CD4-positive, alpha-beta T cell treated with Interleukin-15 for 1 hour (primary cell): ENCODE results near the gene JPH2.

ENCODE experiments used
- DNase-seq: peaks from one replicate; pipeline ENCODE4 v3.0.0-alpha.2; 2020

Gene JPH2

DNA sequence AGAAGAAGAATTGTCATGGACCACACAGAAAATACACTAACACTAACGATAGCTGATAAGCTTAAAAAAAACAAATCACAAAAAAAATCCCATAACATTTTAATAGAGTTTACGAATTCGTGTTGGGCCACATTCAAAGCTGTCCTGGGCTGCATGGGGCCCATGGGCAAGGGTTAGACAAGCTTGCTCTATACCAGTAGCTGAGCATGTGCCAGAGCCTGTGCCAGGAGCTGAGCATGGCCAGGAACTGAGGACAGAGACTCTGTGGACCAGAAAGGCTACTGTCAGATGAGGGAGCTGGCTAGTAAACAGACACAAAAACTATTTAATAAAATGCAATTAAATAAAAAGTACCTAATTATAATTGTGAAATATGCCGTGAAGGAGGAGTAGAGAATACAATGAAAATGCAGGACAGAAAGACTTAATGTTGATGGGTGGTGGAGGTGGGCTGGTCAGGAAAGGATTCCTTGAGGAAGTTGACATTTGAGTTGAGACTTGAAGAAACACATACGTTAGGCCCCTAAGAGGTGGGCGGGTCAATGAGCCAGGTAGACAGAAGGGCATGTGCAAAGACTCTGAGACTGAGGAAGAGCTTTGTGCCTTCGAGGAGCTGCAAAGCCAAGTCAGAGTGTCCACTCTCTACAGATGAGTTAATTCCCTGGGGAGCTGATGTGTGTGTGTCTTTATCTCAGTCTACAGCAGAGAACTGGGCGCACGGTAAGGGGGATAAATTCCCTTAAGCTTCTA, 66.1 kb downstream of the JPH2 start:
- DNase-seq, result no peak

DNA sequence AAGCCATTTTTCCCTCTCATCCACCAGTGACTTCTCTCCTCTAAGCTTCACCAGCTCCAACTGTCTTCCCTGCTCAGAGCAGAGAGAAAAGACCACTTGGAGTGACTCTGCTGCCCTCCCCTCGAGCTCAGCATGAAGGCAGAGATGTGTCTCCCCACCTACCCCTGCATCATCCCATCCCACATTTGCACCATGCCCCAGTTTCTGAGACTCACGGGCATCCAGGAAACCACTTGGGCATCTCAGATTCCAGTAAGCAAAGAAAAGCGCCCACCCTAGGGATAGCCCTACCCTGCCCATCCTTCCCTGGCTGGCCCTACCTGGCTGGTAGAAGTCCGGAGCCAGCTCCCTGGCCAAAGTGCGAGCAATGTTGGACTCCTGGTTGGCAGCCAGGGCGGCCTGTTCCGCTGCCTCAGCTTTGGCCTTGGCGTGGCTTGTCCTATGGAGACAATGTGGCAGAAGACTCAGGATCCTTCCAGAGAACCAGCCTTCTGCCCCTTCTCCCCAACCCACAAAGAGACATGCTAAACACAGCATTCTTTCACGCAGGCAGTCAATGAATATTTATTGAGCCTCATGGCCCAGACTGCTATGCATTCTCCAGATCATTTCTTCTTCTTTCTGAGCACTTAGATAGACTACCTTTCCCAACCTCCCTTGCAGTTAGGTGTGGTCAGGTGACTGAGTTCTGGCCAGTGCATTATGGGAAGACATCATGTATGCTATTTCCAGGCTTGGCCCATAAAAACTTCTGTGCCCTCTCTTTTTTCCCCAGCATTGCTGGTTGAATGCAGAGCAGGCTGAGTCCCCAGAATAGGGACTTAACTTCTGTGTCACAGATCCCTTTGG, 68.6 kb downstream of the JPH2 start:
- no peak for DNase-seq

GRCh38 chr20:44117296-44118184, 69.4 kb downstream of the JPH2 start:
- DNase-seq, result no peak

DNA sequence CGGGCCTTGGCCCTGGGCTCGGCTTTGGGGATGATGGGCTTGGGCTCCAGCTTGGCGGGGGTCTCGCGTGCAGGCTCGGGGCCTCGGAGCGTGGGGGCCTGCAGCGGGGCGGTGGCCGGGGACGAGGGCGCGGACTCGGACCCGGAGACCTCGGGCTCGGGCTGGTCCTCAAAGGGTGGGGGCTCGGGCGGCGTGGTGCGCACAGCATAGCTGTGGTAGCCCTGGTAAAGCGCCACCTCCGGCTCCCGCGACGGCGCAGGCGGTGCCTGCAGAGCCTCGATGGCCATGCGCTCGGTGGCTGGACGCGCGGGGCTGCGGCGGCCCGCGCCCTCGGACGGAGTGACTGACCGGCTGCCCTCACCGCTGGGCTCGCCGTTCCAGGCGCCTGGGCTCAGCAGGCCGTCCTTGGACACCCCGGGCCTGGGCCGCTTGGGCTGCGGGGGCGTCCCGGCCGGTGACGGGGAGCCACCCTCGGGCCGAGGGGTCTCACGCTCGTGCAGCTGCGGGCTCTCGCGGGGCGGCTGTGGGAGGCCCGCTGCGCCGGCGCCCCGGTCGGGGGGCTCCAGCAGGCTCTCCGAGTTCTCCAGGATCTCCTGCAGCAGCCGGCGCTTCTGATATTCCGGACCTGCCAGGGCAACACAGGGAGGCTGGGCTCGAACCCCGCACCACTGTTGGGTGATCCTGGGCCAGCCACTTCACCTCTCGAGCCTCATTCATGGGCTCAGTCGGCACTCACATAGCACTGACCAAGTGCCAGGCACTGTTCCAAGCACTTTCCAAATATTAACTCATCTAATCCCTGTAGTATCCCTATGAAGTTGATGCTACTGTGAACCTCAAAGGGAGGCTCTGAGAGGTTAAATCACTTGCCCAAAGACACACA, 71.0 kb downstream of the JPH2 start:
- no peak for DNase-seq

DNA sequence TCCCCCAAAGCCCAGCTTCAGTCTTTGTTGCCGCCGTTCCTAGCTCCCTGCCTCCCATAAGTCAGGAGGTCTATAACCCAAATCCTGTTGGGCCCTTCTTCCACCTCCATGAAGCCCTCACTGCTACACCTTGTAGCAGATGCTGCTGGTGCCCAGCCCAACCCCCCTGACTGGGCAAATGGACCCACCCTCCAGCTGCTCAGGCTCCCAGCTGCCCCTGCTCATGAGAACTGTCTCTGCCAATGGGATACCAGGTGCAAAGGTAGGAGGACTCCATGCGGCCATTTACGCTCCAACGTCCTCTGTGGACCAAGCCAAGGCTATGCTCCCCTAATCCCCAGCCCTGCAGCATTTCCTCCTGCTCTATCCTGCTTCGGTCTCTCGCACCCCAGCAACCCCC, 71.8 kb downstream of the JPH2 start:
- no peak for DNase-seq

GRCh38 chr20:44113618-44114376, 73.2 kb downstream of the JPH2 start:
- DNase-seq, result no peak

GRCh38 chr20:44112889-44113617, 73.9 kb downstream of the JPH2 start:
- no peak for DNase-seq

GRCh38 chr20:44112456-44112855, 74.5 kb downstream of the JPH2 start:
- DNase-seq, result no peak

DNA sequence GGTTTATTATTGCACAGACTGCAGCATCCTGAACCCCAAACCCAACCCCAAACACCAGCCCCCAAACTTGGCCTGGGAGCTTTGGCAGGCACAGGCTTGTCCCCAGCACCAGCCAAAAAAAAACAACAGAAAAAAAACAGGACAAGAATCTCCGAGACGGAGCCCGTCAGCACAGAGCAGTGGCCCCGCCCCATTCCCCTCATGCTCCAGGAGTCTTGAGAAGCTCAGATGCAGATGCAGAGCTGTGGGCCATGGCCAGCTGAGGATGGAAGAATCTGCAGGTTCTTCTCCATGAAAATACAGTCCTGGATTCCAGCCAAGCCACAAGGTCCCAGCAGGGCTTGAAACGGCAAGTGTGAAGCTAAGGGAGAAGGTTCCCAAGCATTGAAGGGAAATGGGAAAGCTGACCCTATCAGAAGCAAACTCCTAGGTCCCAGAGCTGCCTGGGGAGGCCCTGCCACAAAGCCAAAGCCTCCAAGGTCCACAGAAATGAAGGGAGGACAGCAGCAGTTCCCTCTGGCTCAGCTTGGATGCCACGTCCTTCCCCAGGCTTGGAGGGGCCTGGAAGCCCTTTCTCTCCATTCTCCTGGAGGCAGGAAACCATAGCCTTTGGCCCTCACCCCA, 75.2 kb downstream of the JPH2 start:
- DNase-seq, result no peak

- no peak for DNase-seq
Observed at GRCh38 chr20:44110816-44111568, 76.0 kb downstream of the JPH2 start.

DNA sequence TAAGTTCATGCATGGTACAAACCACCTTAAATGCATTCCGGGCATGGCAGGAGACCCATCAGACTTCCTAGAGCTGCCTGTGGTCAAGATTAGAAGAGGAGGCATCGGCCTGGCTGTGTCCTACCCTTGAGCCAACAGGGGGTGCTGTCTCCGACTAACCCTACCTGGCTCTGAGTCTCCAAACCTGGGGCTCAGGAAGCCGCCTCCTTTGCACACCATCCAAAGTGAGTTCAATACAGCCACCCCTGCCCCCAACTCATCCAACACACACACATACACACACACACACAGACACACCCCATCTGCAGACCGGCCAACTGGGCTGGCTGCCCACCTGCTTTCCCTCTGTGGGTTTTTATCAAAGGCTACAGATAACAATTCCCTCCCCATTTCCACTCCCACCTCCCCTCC, 77.0 kb downstream of the JPH2 start:
- DNase-seq, result no peak

- DNase-seq, result no peak
Observed at GRCh38 chr20:44106615-44107014, 80.4 kb downstream of the JPH2 start.

GRCh38 chr20:44104798-44105517, 82.0 kb downstream of the JPH2 start:
- no peak for DNase-seq

- no peak for DNase-seq
Observed at GRCh38 chr20:44102582-44102981, 84.4 kb downstream of the JPH2 start.

GRCh38 chr20:44099832-44100231, 87.2 kb downstream of the JPH2 start:
- no peak for DNase-seq

- no peak for DNase-seq
Observed at GRCh38 chr20:44098657-44099056, 88.3 kb downstream of the JPH2 start.

GRCh38 chr20:44098256-44098630, 88.7 kb downstream of the JPH2 start:
- DNase-seq, result no peak

DNA sequence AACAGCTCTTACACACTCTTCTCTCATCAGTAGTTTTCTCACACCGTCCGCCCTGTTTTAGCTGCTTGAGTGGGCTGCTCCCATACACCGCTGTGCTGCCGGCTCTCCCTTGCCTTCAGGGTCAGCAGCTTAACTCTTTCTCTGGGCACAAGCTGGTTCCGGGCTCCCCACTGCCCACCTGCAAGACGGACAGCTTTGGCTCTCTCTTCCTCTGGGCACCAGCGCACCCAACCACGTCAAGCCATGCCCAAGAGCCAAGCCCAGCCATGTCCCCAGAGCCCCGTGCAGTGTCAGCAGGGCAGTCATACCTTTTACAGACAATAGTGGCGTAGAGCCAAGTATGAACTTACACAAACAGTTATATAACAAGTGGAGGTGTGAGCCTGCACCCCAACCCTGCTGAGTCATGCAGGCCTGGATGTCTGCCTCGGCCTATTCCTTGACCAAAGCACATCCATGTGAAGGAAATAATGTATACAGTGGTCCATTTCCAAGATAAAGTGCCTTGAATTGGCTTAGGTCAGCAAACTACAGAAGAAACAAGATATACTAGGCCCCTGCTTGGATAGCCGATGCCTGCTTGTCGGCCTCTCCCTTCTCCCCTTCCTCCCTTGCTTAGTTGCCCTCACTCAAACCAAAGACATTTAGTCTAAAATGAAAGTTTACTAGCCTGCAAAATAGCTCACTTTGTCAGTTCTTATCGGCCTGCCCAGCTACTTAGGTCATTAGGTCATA, 89.3 kb downstream of the JPH2 start:
- no peak for DNase-seq
